LNCaP clone FGC (cell line): ENCODE results near the gene RPS27.
"Not testable (repeated sequence)": the region's sequence is repeated elsewhere in the genome, so short reads cannot be mapped to it uniquely, and the experiment has no call there.

Source experiments
- DNase-seq: peaks from one replicate; pipeline ENCODE4 v3.0.0-alpha.2; 2011; ENCODE audit warnings: low read depth
- H3K4me3 ChIP-seq: 2 replicates; pipeline ENCODE4 v1.5.1; 2011; ENCODE audit warnings: mild to moderate bottlenecking, low read depth, low read length, control low read depth
- TF ChIP-seq, protein P1 (sequence below): IDR thresholded peaks from 2 replicates; pipeline ENCODE4 v1.5.1; 2012; ENCODE audit warnings: mild to moderate bottlenecking; ENCODE audit not compliant: control insufficient read depth, insufficient read depth; ENCODE audit errors: extremely low read depth

The RPS27 gene

DNA sequence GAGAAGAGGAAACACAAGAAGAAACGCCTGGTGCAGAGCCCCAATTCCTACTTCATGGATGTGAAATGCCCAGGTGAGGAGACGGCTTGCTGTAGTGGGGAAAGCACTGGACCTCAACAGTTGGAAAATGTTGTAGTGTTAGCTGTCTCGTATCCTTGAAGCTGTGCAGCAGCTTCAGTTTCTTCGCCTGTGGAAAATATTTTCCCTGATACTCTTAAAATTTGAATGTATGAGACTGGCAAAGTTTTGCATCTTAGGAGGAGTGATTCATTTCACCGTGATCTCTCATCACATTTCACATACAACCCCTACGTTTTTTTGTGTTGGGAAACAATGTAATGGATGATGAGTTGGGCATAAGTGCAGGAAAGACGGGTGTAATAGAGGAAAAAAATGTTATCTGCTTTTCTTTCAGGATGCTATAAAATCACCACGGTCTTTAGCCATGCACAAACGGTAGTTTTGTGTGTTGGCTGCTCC is 629 bp downstream of the RPS27 start:
- TF ChIP-seq, protein P1, sequence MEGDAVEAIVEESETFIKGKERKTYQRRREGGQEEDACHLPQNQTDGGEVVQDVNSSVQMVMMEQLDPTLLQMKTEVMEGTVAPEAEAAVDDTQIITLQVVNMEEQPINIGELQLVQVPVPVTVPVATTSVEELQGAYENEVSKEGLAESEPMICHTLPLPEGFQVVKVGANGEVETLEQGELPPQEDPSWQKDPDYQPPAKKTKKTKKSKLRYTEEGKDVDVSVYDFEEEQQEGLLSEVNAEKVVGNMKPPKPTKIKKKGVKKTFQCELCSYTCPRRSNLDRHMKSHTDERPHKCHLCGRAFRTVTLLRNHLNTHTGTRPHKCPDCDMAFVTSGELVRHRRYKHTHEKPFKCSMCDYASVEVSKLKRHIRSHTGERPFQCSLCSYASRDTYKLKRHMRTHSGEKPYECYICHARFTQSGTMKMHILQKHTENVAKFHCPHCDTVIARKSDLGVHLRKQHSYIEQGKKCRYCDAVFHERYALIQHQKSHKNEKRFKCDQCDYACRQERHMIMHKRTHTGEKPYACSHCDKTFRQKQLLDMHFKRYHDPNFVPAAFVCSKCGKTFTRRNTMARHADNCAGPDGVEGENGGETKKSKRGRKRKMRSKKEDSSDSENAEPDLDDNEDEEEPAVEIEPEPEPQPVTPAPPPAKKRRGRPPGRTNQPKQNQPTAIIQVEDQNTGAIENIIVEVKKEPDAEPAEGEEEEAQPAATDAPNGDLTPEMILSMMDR = no peak
- DNase-seq = no peak
- peak overlapping the region; percentile 83 for H3K4me3 ChIP-seq

DNA sequence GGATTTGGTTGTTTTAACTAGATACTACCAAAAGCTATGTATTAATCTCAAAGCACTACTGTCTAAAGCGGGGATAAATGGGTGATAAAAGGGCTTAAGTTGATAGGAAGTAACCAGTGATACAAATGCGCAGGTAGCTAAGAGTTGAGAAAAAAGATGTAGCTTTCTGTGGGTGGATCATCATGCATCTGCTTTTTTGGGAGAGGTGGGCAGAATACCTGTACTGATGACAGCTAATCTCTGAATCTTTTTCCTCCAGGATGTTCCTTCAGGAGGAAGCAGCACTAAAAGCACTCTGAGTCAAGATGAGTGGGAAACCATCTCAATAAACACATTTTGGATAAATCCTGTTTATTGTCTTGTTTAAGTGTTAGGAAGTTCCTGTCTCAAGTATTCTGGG is 1.2 kb downstream of the RPS27 start:
- peak overlapping the region; percentile 83 for H3K4me3 ChIP-seq
- no peak for DNase-seq
- TF ChIP-seq, protein P1 = no peak

DNA sequence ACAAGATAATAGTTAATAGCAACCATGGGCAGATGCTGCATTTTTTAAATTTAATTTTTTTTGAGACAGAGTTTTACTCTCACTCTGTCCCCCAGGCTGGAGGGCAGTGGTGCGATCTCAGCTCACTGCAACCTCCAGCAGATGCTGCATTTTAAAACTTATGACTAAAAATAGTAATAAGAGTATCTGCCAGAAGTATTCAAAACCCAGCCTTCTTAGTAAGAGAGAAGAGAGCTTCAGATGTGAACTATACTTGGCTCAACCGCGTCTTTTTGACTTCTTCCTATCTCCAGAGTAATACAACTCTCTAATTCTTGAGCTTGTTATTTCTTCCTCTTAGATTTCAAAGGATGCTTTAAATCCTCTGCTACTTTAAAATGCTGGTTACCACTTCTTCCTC is 4.6 kb downstream of the RPS27 start:
- H3K4me3 ChIP-seq = no peak overlapping the region
- TF ChIP-seq, protein P1 = no peak
- no peak for DNase-seq

DNA sequence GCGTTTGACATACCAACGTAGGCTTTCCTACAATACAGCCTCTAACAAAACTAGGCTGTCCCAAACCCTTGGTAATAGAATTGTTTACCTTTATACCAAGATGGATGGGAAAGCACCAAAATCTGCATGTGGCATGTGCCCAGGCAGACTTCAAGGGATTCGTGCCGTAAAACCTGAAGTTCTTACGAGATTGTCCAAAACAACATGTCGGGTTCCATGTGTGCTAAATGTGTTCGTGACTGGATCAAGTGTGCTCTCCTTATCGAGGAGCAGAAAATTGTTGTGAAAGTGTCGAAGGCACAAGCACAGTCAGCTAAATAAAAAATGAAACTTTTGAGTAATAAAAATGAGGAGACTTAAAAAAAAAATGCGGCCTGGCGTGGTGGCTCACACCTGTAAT is 5.1 kb downstream of the RPS27 start:
- no peak overlapping the region for H3K4me3 ChIP-seq
- TF ChIP-seq, protein P1 = no peak
- no peak for DNase-seq

DNA sequence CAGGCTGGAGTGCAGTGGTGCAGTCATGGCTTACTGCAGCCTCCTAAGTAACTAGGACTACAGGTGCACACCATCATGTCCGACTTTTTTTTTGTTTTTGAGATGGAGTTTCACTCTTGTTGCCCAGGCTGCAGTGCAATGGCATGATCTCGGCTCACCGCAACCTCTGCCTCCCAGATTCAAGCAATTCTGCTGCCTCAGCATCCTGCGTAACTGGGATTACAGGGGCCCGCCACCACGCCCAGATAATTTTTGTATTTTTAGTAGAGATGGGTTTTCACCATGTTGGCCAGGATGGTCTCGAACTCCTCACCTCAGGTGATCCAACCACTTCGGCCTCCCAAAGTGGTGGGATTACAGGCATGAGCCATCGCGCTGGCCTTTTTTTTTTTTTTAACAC is 6.3 kb downstream of the RPS27 start:
- DNase-seq, H3K4me3 ChIP-seq: not testable (repeated sequence)

DNA sequence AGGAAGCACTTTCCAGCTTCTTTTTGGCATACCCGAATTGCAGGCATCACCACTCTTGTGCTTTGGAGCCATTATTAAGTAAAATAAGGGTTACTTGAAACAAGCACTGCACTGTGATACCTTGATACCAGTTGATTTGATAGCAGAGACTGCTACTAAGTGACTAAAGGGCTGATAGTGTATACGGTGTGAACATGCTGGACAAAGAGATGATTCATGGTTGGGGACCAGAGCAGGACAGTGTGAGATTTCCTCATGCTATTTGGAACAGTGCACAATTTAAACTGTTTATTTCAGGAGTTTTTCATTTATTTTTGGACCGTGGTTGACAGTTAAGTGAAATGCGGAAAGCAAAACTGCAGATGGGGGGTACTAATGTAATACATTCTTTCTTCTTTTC is 9.9 kb downstream of the RPS27 start:
- DNase-seq = no peak
- no peak overlapping the region for H3K4me3 ChIP-seq
- TF ChIP-seq, protein P1 = no peak

DNA sequence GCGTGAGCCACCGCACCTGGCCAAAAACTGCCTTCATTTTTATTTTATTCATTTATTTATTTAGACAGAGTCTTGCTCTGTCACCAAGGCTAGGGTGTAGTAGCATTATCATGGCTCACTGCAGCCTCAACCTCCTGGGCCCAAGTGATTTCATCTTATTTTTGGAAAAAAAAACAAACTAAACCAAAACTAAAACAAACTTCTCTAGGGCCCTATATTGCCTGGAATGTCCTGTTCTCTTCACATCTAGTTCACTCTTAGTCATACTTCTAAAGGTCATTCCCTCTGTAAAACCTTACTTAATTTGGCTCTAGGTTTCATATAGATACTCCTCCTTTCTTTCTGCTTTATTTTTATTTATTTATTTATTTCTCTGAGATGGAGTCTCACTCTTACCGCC is 15.6 kb downstream of the RPS27 start:
- TF ChIP-seq, protein P1 = no peak
- DNase-seq = no peak
- H3K4me3 ChIP-seq = no peak overlapping the region

DNA sequence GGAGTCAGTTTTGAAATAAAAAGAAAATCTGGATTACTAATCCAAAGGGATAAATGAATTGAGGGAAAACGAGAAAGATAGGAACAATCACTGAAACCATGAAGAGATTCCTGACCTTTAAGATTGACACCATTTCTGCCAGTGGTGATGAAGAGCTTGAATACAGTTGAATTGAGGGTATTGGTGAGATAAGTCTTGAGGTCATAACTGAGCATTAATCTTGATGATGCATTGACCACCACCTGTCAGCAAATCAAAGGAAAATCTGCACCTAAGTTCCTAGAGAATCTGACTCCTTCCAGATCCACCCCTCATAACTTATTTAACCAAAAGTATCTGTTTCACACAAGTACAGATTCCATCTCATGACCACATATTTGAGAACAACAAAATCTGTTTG is 21.6 kb downstream of the RPS27 start:
- no peak overlapping the region for H3K4me3 ChIP-seq
- TF ChIP-seq, protein P1 = no peak
- no peak for DNase-seq

DNA sequence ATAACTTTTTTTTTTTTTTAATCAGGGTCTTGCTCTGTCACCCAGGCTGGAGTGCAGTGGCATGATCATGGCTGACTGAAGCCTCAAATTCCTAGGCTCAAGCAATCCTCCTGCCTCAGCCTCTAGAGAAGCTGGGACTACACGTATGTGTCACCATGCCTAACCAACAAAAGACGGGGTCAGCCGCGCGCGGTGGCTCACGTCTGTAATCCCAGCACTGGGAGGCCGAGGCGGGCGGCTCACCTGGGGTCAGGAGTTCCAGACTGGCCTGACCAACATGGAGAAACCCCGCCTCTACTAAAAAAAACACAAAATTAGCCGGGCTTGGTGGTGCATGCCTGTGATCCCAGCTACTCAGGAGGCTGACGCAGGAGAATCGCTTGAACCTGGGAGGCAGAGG is 22.0 kb downstream of the RPS27 start:
- not testable (repeated sequence) for H3K4me3 ChIP-seq, DNase-seq
